ENCODE measurements around the gene DHRSX.
"Not testable (repeated sequence)": the region's sequence is repeated elsewhere in the genome, so short reads cannot be mapped to it uniquely, and the experiment has no call there.

Gene DHRSX

GRCh38 chrX:2243913-2244460, 256.8 kb downstream of the DHRSX start:
- no peak for DNase-seq

GRCh38 chrX:2242980-2243379, 257.8 kb downstream of the DHRSX start:
- no peak for DNase-seq

GRCh38 chrX:2242326-2242725, 258.4 kb downstream of the DHRSX start:
- no peak for DNase-seq

DNA sequence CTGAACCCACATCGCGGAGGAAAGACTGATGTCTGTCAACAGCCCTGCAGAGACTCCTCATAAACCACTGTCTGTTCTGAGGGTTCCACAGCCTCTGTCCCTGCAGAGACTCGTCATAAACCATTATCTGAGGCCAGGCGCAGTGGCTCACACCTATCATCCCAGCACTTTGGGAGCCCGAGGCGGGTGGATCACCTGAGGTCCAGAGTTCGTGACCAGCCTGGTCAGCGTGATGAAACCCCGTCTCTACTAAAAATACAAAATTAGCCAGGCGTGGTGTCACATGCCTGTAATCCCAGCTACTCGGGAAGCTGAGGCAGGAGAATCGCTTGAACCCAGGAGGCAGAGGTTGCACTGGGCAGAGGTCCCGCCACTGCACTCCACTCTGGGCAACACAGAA, 259.3 kb downstream of the DHRSX start:
- not testable (repeated sequence) for DNase-seq

DNA sequence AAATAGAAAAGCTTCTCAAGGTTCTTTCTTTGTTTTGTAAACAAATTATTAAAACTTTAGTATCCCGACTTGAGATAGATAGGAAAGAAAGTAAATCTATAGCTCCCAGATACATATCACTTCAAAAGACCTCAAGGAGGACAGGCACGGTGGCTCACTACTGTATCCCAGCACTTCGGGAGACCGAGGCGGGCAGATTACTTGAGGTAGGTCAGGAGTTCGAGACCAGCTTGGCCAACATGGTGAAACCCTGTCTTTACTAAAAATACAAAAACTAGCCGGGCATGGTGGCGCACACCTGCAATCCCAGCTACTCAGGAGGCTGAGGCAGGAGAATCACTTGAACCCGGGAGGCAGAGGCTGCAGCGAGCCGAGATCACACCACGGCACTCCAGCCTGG, 260.0 kb downstream of the DHRSX start:
- DNase-seq: not testable (repeated sequence)

DNA sequence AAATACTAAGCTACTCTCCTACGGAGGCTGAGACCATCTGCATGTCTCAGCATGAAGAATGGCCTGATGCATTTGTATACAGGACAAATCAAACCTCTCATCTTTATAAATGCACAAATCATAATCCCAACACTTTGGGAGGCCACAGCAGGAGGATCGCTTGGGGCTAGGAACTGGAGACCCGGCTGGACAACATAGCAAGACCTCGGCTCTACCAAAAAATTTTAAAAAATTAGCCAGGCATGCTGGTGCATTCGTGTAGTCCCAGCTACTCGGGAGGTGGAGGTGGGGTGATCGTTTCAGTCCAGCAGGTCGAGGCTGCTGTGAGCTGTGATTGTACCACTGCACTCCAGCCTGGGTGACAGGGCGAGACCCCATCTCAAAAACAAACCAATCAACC, 262.8 kb downstream of the DHRSX start:
- DNase-seq: no peak

GRCh38 chrX:2231570-2232192, 269.1 kb downstream of the DHRSX start:
- no peak for DNase-seq

DNA sequence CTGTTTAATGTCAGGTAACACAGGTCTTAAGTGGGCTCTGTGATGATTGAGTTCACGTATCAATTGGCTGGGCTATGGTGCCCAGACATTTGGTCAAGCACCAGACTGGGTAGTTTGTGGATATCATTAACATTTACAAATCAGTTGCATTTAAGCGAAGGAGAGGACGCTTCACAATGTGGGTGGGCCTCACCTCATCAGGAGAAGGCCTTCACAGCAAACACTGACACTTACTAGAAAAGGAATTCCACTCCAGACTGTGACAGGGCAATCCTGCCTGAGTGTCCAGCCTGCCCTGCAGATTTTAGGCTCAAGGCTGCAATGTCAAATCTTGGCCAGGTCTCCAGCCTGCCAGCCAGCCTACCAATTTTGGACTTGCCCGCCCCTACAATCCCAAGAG, 270.3 kb downstream of the DHRSX start:
- no peak for DNase-seq

DNA sequence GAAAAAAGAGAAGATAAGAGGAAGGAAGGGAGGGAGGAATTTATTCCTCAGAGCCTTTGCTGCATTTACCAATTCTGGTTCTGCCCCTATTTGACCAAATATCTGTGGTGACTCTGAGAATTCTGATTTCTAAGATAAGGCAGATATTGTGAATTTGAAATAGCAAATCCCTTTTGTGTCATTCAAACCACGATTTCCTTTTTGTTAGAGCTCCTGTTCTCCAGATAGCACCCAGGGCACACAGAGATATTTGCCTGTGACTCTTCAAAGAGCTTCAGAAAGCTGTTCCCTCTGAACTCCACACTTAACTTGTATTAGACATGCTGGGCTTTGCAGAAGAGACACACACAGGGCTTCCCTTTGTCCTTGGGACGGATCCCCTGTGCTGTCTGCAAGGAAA, 272.2 kb downstream of the DHRSX start:
- no peak for DNase-seq

DNA sequence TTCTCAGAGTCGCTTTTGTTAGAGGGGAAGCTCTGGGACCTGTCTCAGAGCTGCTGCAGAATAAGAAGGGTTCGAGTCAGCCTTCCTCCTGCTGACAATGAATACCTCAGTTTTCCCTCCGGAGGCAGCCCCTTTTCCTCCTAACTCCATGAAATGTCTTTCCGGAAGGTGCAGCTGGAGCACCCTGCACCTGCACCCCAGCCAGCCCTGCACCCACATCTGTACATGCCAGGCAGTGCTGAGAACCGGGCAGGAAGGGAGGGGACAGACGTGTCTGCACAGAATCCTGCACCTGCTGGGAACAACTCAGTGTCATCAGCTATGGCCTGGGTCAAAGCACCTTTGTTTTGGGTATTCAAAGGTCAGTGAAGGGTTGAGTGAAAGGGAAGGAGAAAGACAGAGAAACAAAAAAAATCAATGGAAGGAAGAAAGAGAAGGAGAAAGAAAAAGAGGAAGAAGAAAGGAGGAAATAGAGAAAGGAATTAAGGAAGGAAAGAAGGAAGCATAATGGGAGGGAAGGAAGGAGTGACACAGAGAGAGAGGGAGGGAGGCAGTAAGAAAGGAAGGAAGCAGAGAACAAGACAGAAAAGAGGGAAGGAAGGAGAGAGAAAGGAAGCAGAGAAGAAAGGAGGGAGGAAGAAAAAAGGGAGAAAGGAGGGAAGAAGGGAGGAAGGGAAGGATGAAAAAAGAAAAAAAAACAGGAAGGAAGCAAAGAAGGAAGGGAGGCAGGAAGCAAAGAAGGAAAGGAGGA, 273.7 kb downstream of the DHRSX start:
- no peak for DNase-seq

DNA sequence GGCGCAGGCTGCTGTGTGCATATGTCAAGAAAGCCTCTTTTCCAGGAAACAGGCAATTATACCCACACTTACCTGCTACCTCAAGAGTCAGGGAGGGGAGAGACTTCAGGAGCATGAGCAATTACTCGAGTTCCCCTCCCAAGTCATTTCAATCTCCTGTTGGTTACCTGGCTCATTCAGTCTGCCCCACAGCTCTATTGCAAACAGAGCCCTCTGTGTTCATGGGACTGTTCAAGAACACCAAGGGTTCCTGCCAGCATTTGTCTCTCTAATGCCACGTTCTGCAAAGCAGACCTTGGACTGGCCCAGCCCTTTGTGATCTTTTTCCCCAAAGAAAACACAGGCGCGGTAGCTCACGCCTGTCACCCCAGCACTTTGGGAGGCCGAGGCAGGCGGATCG, 274.6 kb downstream of the DHRSX start:
- DNase-seq: no peak

DNA sequence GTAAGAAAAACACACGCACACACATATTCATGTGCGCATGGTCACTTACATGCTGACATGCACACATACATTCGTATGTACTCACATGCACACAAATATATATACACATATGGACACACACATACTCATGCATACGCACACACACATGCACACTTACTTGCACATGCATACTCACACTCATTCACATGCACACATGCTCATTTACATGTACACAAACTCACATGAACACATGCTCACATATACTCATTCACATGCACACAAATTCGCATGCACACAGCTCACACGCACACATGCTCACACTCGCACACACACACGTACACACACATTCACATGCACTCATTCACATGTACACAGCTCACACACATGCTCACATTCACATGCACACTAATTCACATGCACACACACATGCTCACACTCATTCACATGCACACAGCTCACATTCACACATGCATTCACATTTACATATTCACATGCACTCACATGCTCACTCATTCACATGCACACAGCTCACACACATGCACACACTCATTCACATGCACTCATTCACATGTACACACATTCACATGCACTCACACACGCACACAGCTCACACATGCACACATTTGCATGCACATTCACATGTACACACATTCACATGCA, 276.1 kb downstream of the DHRSX start:
- no peak for DNase-seq

- DNase-seq: no peak
These were observed 276.6 kb downstream of the DHRSX start for GRCh38 chrX:2224161-2224560.

DNA sequence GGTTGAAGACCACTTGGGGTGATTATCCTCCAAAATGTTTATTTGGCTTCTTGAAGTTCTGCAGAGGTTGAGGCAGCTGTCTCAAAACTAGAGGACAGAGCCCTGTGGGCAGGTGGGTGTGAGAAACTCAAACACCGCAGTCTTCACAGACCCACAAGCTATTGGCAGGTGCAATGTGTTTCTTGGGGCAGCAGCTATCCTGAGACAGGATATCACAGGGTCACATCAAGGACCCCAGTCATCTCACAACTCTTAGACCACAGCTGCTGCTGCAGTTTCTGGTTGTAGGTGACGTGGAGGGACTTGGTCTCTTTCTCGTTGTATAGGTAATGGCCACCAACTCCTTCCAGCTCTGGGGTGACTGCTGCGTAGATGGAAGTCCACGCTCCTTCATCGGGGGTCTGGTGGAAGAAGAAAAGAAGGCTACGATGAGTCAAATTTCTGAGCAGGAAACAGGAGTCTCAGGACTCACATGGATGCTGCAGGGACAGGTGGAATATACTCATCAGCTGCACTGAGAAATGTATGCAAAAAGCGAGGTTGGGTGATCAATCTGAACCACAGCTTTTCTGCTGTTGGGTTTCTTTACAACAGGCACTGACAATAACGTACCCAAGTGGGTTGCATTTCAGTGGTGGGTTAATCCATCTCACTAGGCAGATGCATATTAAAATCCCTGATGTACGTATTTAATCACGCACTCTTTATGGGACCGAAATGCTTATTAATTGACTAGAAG, 279.8 kb downstream of the DHRSX start:
- no peak for DNase-seq

GRCh38 chrX:2220296-2220695, 280.5 kb downstream of the DHRSX start:
- no peak for DNase-seq

GRCh38 chrX:2214138-2214823, 286.5 kb downstream of the DHRSX start:
- not testable (repeated sequence) for DNase-seq

DNA sequence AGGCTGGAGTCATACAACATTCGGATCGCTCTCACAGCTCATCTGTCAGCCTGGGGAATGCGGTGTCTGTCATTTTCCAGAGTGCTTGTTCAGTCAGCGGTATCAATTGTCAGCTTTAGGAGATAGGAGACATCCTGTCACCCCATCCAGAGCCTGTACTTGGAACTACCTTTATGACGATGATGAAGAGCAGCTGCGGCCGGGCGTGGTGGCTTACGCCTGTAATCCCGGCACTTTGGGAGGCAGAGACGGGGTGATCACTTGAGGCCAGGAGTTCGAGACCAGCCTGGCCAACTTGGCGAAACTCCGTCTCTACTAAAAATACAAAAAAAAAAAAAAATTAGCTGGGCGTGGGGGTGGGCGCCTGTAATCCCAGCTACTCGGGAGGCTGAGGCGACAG, 289.1 kb downstream of the DHRSX start:
- not testable (repeated sequence) for DNase-seq

DNA sequence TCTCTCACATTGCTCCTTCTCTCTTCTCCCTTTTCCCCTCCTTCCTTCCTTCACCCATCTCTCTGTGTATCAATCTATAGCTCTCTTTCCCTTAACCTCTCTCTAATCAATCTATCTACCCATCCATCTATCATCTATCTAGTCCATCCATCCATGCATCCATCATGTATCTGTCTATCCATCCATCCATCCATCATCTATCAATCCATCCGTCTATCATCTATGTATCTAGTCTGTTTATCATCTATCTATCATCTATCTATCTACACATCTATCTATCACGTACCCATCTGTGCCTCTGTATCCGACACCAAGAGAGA, 307.5 kb downstream of the DHRSX start:
- DNase-seq: no peak

DNA sequence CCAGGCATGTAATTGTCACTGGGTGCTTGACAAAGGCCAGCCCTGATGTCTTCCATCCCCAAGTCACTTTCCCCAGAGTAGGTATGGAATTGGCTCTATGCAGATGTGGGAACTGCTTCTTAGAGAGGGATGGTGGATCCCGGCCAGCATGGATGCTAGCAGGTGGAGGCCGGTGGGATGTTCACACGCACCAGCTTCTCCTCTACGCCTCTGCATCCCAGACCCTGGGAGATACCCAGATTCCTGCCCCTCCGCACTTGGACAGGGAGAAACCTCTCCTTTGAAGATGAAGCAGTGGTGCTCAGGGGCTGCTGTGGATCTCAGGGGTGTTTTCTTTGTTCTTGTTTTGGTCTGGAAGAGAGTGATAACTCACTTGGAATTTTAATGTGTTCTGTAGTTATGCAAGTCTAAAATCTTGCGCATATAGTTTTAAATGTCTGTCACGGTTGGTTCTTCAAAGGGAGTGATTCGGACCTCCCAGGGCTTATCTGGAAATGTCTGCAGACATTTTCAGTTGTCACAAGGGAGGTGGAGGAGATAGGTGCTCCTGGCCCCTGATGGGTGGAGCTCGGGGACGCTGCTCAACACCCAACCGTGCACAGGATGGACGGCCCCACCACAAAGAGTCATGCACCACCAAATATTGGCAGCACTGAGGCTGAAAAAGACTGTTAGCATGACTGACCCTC, 308.0 kb downstream of the DHRSX start:
- DNase-seq: no peak

DNA sequence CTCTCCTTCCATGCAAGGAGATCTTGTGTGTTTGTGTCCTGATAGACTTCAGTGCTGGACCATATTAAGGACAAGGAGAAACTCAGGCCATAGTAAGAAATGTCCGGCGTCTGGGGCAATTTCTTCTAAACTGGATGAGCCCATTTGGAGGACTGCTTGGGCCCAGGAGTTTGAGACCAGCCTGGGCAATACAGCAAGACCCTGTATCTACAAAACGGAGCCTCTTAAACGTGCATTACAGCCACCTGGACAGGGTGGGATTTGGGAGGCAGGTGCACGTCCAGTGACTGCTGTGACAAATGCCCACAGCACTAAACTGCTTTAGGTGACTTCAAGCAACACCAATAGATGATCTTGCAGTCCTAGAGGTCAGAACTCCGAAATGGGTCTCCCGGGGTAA, 311.9 kb downstream of the DHRSX start:
- DNase-seq: no peak

DNA sequence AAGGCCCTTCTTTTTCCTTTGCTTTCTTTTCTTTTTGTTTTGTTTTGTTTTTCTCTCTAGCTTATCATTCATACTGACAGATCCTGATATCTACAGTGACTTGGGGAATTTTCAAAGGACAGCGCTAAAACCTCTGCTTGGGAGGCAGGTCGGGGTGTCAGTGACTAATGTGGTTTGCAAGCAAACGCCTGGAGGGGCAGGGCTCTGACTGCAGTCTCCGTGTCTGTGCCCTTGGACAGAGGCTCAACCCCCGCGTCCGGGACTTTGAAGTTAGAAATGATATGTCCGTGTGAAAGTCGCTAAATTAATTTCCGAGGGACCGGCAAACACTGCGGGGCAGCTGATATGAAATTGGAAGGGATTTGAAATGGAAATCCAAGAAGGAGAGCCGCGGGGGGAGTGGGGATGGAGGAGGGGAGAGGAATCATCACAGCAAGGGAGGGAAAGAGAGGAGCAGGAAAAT, 312.4 kb downstream of the DHRSX start:
- DNase-seq: no peak
